ENCODE measurements around the gene TEX19.
"Not testable (repeated sequence)": the region's sequence is repeated elsewhere in the genome, so short reads cannot be mapped to it uniquely, and the experiment has no call there.

The TEX19 gene

DNA sequence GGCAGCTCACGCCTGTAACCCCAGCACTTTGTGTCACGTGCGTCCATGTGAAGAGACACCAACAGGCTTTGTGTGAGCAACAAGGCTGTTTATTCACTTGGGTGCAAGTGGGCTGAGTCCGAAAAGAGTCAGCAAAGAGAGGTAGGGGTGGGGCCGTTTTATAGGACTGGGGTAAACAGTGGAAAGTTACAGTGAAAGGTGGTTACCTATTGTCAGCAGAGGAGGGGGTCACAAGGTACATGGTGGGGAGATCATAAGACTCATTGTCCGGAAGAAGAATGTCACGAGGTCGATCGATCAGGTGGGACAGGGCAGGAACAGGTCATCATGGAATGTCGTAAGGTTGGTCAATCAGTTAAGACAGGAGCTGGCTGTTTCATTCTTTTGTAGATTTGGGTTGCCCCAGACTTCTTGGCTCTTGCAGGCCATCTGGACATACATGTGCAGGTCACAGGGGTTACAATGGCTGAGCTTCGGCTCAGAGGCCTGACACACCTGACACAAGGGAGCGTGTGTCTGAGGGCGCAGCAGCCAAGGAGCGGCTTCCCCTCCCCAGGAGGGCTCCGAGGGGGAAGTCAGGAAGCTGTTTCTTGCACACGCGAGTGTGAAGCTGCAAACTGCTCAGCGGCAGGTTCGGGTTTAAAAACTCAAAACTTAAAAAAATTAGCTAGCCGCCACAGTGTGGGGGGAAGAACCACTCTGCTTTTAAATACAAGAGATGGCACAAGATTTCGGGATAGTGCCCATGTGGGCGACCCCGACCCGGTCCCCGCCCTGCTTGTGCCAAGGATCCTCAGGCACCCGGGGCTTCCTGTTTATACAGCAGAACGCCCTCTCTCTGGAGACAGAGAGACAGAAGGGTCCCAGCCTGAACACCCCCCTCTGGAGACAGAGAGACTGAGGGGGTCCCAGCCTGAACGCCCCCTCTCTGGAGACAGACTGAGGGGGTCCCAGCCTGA is 12.4 kb upstream of the TEX19 start:
- H3K4me1 ChIP-seq (ENCODE audit: control insufficient read depth, insufficient read depth, low read length) = no peaks in the 10 kb centered on the region
- H3K9me3 ChIP-seq (ENCODE audit: control insufficient read depth, insufficient read depth, low read length) = no peaks in the 10 kb centered on the region
- H3K36me3 ChIP-seq (ENCODE audit: control insufficient read depth, insufficient read depth, low read length) = no peaks in the 10 kb centered on the region
- H3K9ac ChIP-seq (ENCODE audit: low read depth, low read length) = no peak overlapping the region
- no peak overlapping the region for H3K4me3 ChIP-seq (ENCODE audit: low read depth, low read length)
- H3K27me3 ChIP-seq (ENCODE audit: control insufficient read depth, insufficient read depth, low read length) = no peaks in the 10 kb centered on the region

DNA sequence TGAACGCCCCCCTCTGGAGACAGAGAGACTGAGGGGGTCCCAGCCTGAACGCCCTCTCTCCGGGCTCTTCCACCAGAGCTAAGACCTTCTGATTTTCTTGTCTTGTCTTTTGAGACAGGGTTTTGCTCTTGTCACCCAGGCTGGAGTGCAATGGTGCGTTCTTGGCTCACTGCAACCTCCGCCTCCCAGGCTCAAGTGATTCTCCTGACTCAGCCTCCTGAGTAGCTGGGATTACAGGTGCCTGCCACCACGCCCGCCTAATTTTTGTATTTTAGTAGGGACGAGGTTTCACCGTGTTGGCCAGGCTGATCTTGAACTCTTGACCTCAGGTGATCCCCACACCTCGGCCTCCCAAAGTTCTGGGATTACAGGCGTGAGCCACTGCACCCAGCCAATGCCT is 11.1 kb upstream of the TEX19 start:
- not testable (repeated sequence) for H3K4me1 ChIP-seq (ENCODE audit: control insufficient read depth, insufficient read depth, low read length); H3K9ac ChIP-seq (ENCODE audit: low read depth, low read length)

DNA sequence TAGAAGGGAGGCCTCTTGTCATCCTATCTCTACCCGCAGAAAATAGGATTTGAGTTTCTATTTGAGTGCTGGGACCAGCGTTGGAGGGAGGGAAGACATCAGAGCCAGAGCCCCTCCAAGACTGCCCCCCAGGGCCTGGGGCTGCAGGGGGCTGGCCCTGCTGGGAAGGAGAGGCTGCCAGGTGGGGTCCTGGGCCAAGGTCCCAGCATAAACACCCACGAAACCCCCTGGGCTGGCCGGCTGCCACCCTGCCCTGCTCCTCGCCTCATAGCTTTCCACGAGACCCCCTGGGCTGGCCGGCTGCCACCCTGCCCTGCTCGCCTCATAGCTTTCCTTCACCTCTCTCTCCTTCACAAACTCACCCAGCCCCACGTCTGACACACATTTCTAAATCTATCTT is 10.6 kb upstream of the TEX19 start:
- H3K4me1 ChIP-seq (ENCODE audit: control insufficient read depth, insufficient read depth, low read length) = no peaks in the 10 kb centered on the region
- no peaks in the 10 kb centered on the region for H3K27me3 ChIP-seq (ENCODE audit: control insufficient read depth, insufficient read depth, low read length)
- no peaks in the 10 kb centered on the region for H3K9me3 ChIP-seq (ENCODE audit: control insufficient read depth, insufficient read depth, low read length)
- H3K9ac ChIP-seq (ENCODE audit: low read depth, low read length) = no peak overlapping the region
- H3K4me3 ChIP-seq (ENCODE audit: low read depth, low read length) = no peak overlapping the region
- no peaks in the 10 kb centered on the region for H3K36me3 ChIP-seq (ENCODE audit: control insufficient read depth, insufficient read depth, low read length)

More for the DNA sequence above, 11.1 kb upstream of the TEX19 start:
- not testable (repeated sequence) for H3K27me3 ChIP-seq (ENCODE audit: control insufficient read depth, insufficient read depth, low read length); H3K36me3 ChIP-seq (ENCODE audit: control insufficient read depth, insufficient read depth, low read length); H3K9me3 ChIP-seq (ENCODE audit: control insufficient read depth, insufficient read depth, low read length); H3K4me3 ChIP-seq (ENCODE audit: low read depth, low read length)

DNA sequence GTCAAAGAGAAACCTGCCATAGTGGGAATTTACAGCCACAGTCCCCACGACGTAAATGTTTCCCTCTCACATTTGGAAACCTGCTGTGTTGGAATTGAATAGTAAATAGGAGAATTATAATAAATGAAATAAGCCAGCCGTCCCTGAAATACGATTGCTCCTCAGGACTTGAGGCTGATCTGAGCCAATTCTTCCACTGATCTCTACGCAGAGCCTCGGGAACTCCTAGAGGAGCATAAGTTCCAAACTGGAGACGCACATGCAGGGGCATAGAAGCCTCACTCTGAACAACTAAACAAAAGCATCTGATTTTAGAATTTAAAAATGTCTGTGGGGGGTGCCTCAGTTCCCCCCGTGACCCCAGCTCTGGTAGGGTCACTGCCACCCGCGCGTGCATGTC is 10.2 kb upstream of the TEX19 start:
- H3K4me3 ChIP-seq (ENCODE audit: low read depth, low read length) = no peak overlapping the region

DNA sequence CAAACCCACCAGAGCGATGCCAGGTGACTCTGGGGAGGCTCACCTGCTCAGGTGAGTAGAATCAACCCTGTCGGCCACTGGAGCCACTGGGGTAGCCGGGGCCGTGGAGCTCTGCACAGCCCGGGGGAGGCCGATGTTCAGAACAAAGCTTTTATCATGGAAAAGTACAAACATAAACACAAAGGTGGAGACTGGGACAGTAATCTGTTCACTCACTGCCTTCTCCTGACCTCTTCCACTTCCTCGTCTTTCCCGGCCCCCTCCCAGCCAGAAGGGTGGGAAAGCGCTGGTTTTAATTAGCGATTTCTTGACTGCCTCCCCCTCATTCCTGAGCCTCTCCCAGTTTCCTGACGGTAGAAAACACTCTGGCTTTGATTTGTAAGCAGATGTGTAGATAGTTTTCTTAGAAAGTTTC is 9.8 kb upstream of the TEX19 start:
- Histone ChIP-seq H3K9me3 (ENCODE audit: control insufficient read depth, insufficient read depth, low read length) (no peaks in the 10 kb centered on the region), H3K27me3 (ENCODE audit: control insufficient read depth, insufficient read depth, low read length) (no peaks in the 10 kb centered on the region), H3K4me3 (ENCODE audit: low read depth, low read length) (no peak overlapping the region), H3K9ac (ENCODE audit: low read depth, low read length) (no peak overlapping the region), H3K4me1 (ENCODE audit: control insufficient read depth, insufficient read depth, low read length) (no peaks in the 10 kb centered on the region), H3K36me3 (ENCODE audit: control insufficient read depth, insufficient read depth, low read length) (no peaks in the 10 kb centered on the region)

More for the DNA sequence above, 10.2 kb upstream of the TEX19 start:
- Histone ChIP-seq H3K4me1 (ENCODE audit: control insufficient read depth, insufficient read depth, low read length) (no peaks in the 10 kb centered on the region), H3K27me3 (ENCODE audit: control insufficient read depth, insufficient read depth, low read length) (no peaks in the 10 kb centered on the region), H3K9me3 (ENCODE audit: control insufficient read depth, insufficient read depth, low read length) (no peaks in the 10 kb centered on the region), H3K9ac (ENCODE audit: low read depth, low read length) (no peak overlapping the region), H3K36me3 (ENCODE audit: control insufficient read depth, insufficient read depth, low read length) (no peaks in the 10 kb centered on the region)

DNA sequence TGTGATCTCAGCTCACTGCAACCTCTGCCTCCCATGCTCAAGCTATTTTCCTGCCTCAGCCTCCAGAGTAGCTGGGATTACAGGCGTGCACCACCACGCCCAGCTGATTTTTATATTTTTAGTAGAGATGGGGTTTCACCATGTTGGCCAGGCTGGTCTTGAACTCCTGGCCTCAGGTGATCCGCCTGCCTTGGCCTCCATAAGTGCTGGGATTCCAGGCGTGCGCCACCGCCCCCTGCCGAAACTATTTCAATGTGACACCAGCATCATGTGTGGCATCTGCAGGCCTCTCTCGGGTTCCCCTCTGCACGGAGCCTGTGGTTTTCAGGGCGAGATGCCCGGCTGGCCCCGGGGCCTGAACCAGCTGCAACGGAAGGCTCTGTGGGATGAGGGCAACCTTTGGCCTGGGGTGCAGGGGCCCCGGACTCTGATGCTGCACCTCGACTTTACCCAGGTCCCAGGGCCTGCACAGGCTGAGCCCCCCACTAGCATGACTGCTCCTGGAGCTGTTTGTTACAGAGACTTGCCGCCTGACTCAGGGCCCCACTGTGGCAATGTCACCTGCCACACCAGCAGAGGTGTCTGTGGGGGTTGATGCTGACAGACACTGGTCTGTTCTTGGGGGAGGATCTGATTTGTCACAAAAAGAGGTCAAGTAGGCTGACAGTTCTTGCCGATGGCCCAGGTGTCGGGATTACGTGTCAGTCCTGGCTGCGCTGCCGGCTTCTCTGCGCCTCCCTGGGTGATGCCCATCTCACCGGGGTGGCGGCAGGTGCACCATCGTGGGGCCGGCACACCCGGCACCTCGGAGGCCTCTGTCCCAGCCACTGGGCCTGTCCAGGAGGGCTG is 8.6 kb upstream of the TEX19 start:
- no peaks in the 10 kb centered on the region for H3K36me3 ChIP-seq (ENCODE audit: control insufficient read depth, insufficient read depth, low read length)
- no peaks in the 10 kb centered on the region for H3K27me3 ChIP-seq (ENCODE audit: control insufficient read depth, insufficient read depth, low read length)
- no peak overlapping the region for H3K4me3 ChIP-seq (ENCODE audit: low read depth, low read length)
- H3K4me1 ChIP-seq (ENCODE audit: control insufficient read depth, insufficient read depth, low read length) = no peaks in the 10 kb centered on the region
- H3K9ac ChIP-seq (ENCODE audit: low read depth, low read length) = no peak overlapping the region
- H3K9me3 ChIP-seq (ENCODE audit: control insufficient read depth, insufficient read depth, low read length) = no peaks in the 10 kb centered on the region

DNA sequence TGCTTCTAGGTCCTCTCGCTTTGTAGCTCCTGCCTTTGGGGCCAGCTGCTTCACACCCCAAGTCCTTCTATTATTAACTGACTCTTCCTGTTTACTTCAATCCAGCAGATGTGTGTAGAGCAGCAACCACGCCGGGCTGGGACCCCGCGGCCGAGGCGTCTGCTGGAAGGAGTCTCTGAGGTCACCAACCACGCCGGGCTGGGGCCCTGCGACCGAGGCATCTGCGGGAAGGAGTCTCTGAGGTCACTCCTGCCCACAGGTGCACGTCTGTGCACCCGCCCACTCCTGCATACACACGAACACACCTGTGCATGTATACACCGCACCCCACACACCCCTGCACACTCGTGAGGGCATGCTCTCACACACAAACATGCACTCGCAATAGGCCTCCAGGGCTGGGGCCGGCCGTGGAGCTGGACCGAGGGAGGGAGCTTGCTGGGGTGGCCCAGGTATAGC is 7.8 kb upstream of the TEX19 start:
- Histone ChIP-seq H3K36me3 (ENCODE audit: control insufficient read depth, insufficient read depth, low read length) (no peaks in the 10 kb centered on the region), H3K4me1 (ENCODE audit: control insufficient read depth, insufficient read depth, low read length) (no peaks in the 10 kb centered on the region), H3K9ac (ENCODE audit: low read depth, low read length) (no peak overlapping the region), H3K27me3 (ENCODE audit: control insufficient read depth, insufficient read depth, low read length) (no peaks in the 10 kb centered on the region), H3K9me3 (ENCODE audit: control insufficient read depth, insufficient read depth, low read length) (no peaks in the 10 kb centered on the region), H3K4me3 (ENCODE audit: low read depth, low read length) (no peak overlapping the region)

DNA sequence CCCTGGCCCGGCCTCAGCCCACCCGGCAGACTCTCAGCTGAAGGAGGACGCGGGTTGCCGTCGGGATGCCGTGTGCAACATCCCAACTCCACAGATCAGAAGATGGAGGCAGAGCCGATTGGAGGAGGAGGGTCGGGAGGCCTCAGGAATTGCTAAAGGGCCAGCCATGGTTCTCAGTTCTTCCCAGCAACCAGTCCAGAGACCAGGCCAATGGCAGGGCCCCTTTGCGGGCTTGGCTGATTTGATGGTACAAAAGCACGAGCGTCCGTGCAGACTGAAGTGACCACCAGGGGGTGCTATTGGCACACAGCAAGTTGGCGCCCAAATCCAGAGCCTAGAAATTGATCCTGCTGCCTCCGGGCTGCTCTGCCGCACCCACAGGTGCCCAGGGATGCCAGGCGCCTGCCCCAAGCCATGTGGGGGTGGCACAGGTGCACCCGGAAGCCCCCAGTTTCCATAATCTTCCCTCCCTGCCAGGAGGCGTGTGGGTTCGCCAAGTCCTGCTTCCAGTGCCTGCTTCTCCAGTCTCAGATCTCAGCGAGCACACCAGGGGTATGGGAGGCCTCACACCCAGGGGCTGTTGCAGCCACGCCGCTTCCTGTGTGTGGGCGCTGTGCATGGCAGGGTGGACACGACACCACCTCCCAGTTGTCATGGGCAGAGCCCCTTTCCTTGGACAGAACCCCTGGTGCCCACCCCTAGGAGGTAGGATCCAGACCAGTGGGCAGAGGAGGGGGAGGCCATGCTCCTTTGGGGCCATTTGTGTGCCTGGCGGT is 7.1 kb upstream of the TEX19 start:
- Histone ChIP-seq H3K4me3 (ENCODE audit: low read depth, low read length) (no peak overlapping the region), H3K9me3 (ENCODE audit: control insufficient read depth, insufficient read depth, low read length) (no peaks in the 10 kb centered on the region), H3K27me3 (ENCODE audit: control insufficient read depth, insufficient read depth, low read length) (no peaks in the 10 kb centered on the region), H3K9ac (ENCODE audit: low read depth, low read length) (no peak overlapping the region), H3K36me3 (ENCODE audit: control insufficient read depth, insufficient read depth, low read length) (no peaks in the 10 kb centered on the region), H3K4me1 (ENCODE audit: control insufficient read depth, insufficient read depth, low read length) (no peaks in the 10 kb centered on the region)

DNA sequence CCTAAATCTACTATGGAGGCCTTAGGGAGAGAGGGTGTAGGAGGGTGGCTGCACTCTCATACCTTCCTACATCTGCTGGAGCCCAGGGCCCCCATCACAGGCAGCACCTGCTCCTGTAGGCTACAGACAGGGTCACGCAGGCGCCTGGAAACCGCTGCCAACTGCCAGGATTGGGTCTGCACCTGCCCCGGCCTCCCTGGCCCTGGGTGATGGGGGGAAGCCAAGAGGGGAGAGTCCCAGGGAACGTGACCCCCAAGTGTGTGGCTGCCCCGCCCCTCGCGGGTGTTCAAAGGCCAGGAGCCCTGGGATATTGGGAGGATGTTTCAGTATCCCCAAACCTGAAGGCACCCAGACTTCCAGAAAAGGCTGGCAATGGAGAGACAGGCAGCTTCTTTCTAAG is 5.6 kb upstream of the TEX19 start:
- Histone ChIP-seq H3K4me1 (ENCODE audit: control insufficient read depth, insufficient read depth, low read length) (no peaks in the 10 kb centered on the region), H3K4me3 (ENCODE audit: low read depth, low read length) (no peak overlapping the region), H3K27me3 (ENCODE audit: control insufficient read depth, insufficient read depth, low read length) (no peaks in the 10 kb centered on the region), H3K9ac (ENCODE audit: low read depth, low read length) (no peak overlapping the region), H3K36me3 (ENCODE audit: control insufficient read depth, insufficient read depth, low read length) (no peaks in the 10 kb centered on the region), H3K9me3 (ENCODE audit: control insufficient read depth, insufficient read depth, low read length) (no peaks in the 10 kb centered on the region)

DNA sequence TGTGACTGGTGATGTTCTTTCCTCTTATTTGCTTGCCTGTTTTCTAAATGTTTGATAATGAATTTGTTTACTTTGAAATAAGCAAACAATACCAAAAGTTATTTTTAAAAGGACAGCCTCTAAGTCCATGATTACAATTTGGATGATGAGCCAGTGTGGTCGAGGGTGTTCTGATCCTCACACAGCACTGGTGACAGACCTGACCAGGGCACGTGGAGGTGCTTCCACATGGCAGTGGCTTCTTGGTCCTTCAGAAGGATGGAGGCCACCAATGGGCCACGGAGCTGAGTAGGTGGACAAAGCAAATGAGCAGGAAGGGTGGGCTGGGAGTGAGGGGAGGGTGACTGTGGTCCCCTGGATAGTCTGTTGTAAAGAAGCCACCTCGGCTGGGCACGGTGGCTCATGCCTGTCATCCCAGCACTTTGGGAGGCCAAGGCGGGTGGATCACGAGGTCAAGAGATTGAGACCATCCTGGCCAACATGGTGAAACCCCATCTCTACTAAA is 4.2 kb upstream of the TEX19 start:
- H3K9me3 ChIP-seq (ENCODE audit: control insufficient read depth, insufficient read depth, low read length) = no peaks in the 10 kb centered on the region
- H3K36me3 ChIP-seq (ENCODE audit: control insufficient read depth, insufficient read depth, low read length) = no peaks in the 10 kb centered on the region
- H3K9ac ChIP-seq (ENCODE audit: low read depth, low read length) = no peak overlapping the region
- H3K4me3 ChIP-seq (ENCODE audit: low read depth, low read length) = no peak overlapping the region
- peaks cover 3% of the 10 kb centered on the region for H3K27me3 ChIP-seq (ENCODE audit: control insufficient read depth, insufficient read depth, low read length)
- H3K4me1 ChIP-seq (ENCODE audit: control insufficient read depth, insufficient read depth, low read length) = no peaks in the 10 kb centered on the region

DNA sequence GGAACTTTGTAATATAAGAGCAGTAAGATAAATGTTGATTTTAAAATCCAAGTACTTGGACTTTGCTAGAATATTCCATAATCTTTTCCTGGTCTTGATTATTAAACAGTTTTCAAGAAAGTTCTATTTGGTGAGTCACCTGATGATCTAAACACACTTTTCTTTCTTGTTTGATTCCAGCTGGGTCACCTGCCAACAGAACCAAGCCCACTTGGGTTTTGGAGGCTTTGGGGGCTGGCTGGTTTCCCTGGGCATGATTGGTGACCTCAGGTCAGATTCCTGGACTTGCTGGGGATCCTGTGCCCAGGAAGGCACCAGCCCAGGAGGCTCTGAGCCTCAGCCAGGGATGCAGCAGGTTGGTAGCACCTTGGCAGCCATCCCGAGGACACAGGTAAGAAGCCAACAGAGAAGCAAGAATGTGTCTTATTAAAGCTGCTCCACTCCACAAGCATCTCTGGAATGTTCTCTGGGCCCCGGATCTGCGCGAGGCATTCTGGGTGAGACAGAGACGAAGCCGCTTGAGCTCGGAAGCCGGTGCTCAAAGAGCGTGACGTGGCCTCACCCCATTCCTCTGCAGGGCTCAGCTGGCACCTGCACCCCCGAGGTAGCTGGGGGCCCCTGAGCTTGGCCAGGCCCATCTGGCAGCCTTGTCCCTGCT is 3.1 kb upstream of the TEX19 start:
- no peaks in the 10 kb centered on the region for H3K36me3 ChIP-seq (ENCODE audit: control insufficient read depth, insufficient read depth, low read length)
- H3K9me3 ChIP-seq (ENCODE audit: control insufficient read depth, insufficient read depth, low read length) = no peaks in the 10 kb centered on the region
- H3K4me1 ChIP-seq (ENCODE audit: control insufficient read depth, insufficient read depth, low read length) = no peaks in the 10 kb centered on the region
- peaks cover 3% of the 10 kb centered on the region for H3K27me3 ChIP-seq (ENCODE audit: control insufficient read depth, insufficient read depth, low read length)
- no peak overlapping the region for H3K9ac ChIP-seq (ENCODE audit: low read depth, low read length)
- no peak overlapping the region for H3K4me3 ChIP-seq (ENCODE audit: low read depth, low read length)

Measured in iPS-15b (cell line).